Liver (tissue), 9 donors: ENCODE data around the gene LRP11. TPM values are rescaled to one million over a fixed set of nuclear protein-coding genes. Genes with fewer than 3 reads are reported as not detected.
A peak's percentile ranks its signal among the peaks of the same experiment; 100 is the strongest.

ENCODE experiments used
- DNase-seq: peaks from one replicate; pipeline ENCODE4 v3.0.0-alpha.2; 2017; ENCODE audit warnings: low spot score
- H3K27ac ChIP-seq, 2 donors: one replicate each; pipeline ENCODE4 v1.7.0; 2013; ENCODE audit warnings: inconsistent platforms in 2 of 2, low read length in 2 of 2, control low read depth in 1 of 2, low read depth in 1 of 2, mild to moderate bottlenecking in 1 of 2
- H3K27me3 ChIP-seq, 4 donors: one replicate each; pipeline versions ENCODE4 v1.6.1 to v1.7.0; 2013; ENCODE audit warnings: low read length in 3 of 4, inconsistent platforms in 1 of 4, mild to moderate bottlenecking in 1 of 4, moderate library complexity in 1 of 4; ENCODE audit not compliant: control insufficient read depth in 4 of 4, insufficient read depth in 4 of 4
- H3K36me3 ChIP-seq, 4 donors: one replicate each; pipeline versions ENCODE4 v1.6.1 to v1.7.0; 2013; ENCODE audit warnings: low read length in 3 of 4, mild to moderate bottlenecking in 3 of 4, low read depth in 1 of 4, moderate library complexity in 1 of 4; ENCODE audit not compliant: control insufficient read depth in 4 of 4, insufficient read depth in 3 of 4
- H3K4me1 ChIP-seq, 4 donors: one replicate each; pipeline versions ENCODE4 v1.6.1 to v1.7.0; 2013; ENCODE audit warnings: low read length in 3 of 4, mild to moderate bottlenecking in 3 of 4, moderate library complexity in 1 of 4; ENCODE audit not compliant: control insufficient read depth in 4 of 4, insufficient read depth in 4 of 4
- H3K4me3 ChIP-seq, 3 donors: one replicate each; pipeline versions ENCODE4 v1.6.1 to v1.7.0; 2013; ENCODE audit warnings: low read length in 3 of 3, control low read depth in 1 of 3, low read depth in 1 of 3, mild to moderate bottlenecking in 1 of 3
- H3K9ac ChIP-seq, 2 donors: one replicate each; pipeline ENCODE4 v1.7.0; 2013; ENCODE audit warnings: low read length in 2 of 2, mild to moderate bottlenecking in 2 of 2, moderate library complexity in 2 of 2, control low read depth in 1 of 2, low read depth in 1 of 2
- H3K9me3 ChIP-seq, 4 donors: one replicate each; pipeline versions ENCODE4 v1.6.1 to v1.7.0; 2013; ENCODE audit warnings: low read length in 3 of 4; ENCODE audit not compliant: control insufficient read depth in 4 of 4
- ATF3 ChIP-seq: IDR thresholded peaks from 2 replicates; pipeline ENCODE4 v1.6.1; 2016; ENCODE audit warnings: antibody characterized with exemption
- CTCF ChIP-seq: fragments of 150-350 bp; IDR thresholded peaks from 2 replicates; pipeline ENCODE4 v1.5.1; 2017; ENCODE audit warnings: improper control_type of control experiment, low read depth, low read length; ENCODE audit not compliant: missing input control
- EGR1 ChIP-seq, 2 donors: IDR thresholded peaks; 2 replicates each; pipeline ENCODE4 v1.6.1; 2016 to 2018; ENCODE audit warnings: antibody characterized with exemption in 2 of 2, low read depth in 2 of 2
- FOXA2 ChIP-seq: IDR thresholded peaks from 2 replicates; pipeline ENCODE4 v1.6.1; 2016; ENCODE audit warnings: antibody characterized with exemption
- GABPA ChIP-seq, 2 donors: IDR thresholded peaks in 1 of 2; conservative IDR thresholded peaks in 1 of 2; 2 replicates each; pipeline ENCODE4 v1.6.1; 2016; ENCODE audit warnings: antibody characterized with exemption in 2 of 2, mild to moderate bottlenecking in 1 of 2, moderate library complexity in 1 of 2
- HNF4A ChIP-seq, 2 donors: conservative IDR thresholded peaks; 2 replicates each; pipeline ENCODE4 v1.6.1; 2016; ENCODE audit warnings: antibody characterized with exemption in 2 of 2, mild to moderate bottlenecking in 2 of 2
- JUND ChIP-seq, 2 donors: IDR thresholded peaks; 2 replicates each; pipeline ENCODE4 v1.6.1; 2016; ENCODE audit warnings: antibody characterized with exemption in 2 of 2
- MAX ChIP-seq: IDR thresholded peaks from 2 replicates; pipeline ENCODE4 v1.6.1; 2016; ENCODE audit warnings: antibody characterized with exemption
- NR2F2 ChIP-seq: IDR thresholded peaks from 2 replicates; pipeline ENCODE4 v1.6.1; 2016; ENCODE audit warnings: antibody characterized with exemption
- RAD21 ChIP-seq, 2 donors: IDR thresholded peaks; 2 replicates each; pipeline ENCODE4 v1.6.1; 2016; ENCODE audit warnings: antibody characterized with exemption in 2 of 2, mild to moderate bottlenecking in 2 of 2
- REST ChIP-seq: IDR thresholded peaks from 2 replicates; pipeline ENCODE4 v1.6.1; 2016; ENCODE audit warnings: antibody characterized with exemption, mild to moderate bottlenecking
- RXRA ChIP-seq, 2 donors: IDR thresholded peaks; 2 replicates each; pipeline ENCODE4 v1.6.1; 2017 to 2018; ENCODE audit warnings: antibody characterized with exemption in 2 of 2, mild to moderate bottlenecking in 1 of 2
- SP1 ChIP-seq: IDR thresholded peaks from 2 replicates; pipeline ENCODE4 v1.6.1; 2018; ENCODE audit warnings: antibody characterized with exemption, mild to moderate bottlenecking
- ZBTB33 ChIP-seq: IDR thresholded peaks from 2 replicates; pipeline ENCODE4 v1.6.1; 2016; ENCODE audit warnings: antibody characterized with exemption
- WGBS: extraction: QIAGEN DNeasy Blood & Tissue Kit; methylation state at CpG from one replicate; pipeline ENCODE4 v1.1.7; 2013; 5-methylcytosine and 5-hydroxymethylcytosine counted together
- polyA plus RNA-seq, 2 donors: library from polyadenylated mRNA; stranded (reverse) in 1 of 2; unstranded in 1 of 2; fragments of 200-250 nt in 1 of 2; fragments of >200 nt in 1 of 2; fragmentation: Nextera tagmentation in 1 of 2; extraction: Ambion mirVana in 1 of 2; gene quantifications; one replicate each; pipeline versions ENCODE4 v1.2.1 to v1.2.3, GENCODE V29; 2013 to 2015
- total RNA-seq, 2 donors: library from RNA; depleted of rRNA; stranded (reverse); fragments of >200 nt; gene quantifications; one replicate each; pipeline ENCODE4 v1.2.3, GENCODE V29; 2014
- donor health status: healthy.
- donor health status: healthy.
- donor health status: healthy.
- donor health status: healthy.
- donor health status: healthy.

LRP11 gene
- total and polyA plus RNA-seq, 4 donors, result 3.4 to 13.3 (median 6.0) TPM

- TF ChIP-seq REST, result no peak
- no peak for TF ChIP-seq RXRA (IDR thresholded peaks at IDR 0.05)
- TF ChIP-seq ATF3, result no peak
- no peak for TF ChIP-seq SP1
- TF ChIP-seq ZBTB33, result no peak
- no peak for TF ChIP-seq EGR1 (IDR thresholded peaks at IDR 0.05; ENCODE audit: low read depth in 2 of 2)
- no peak for TF ChIP-seq HNF4A (conservative IDR thresholded peaks at IDR 0.05)
- no peak for TF ChIP-seq RAD21 (IDR thresholded peaks at IDR 0.05)
- Histone ChIP-seq H3K36me3 (no peaks in the 10 kb centered on the region), H3K27me3 (no peaks in the 10 kb centered on the region), H3K9ac (no peak overlapping the region), H3K4me1 (peaks cover 3 to 11% (median 7%) of the 10 kb centered on the region in 4 donors), H3K9me3 (no peaks in the 10 kb centered on the region), H3K27ac (peak overlapping the region in 1 of 2 donors; percentile 46), H3K4me3 (peak overlapping the region in 1 of 3 donors; percentile 32)
- DNase-seq, result no peak
- WGBS, result 82% methylated on average over 3 of the region's 3 CpGs
Observed at GRCh38 chr6:149896491-149896890, 32.3 kb upstream of the LRP11 start.

GRCh38 chr6:149895833-149896271 lies 31.7 kb upstream of the LRP11 start:
- Histone ChIP-seq H3K27ac (no peak overlapping the region), H3K4me3 (no peak overlapping the region), H3K36me3 (no peaks in the 10 kb centered on the region), H3K4me1 (peaks cover 3 to 11% (median 7%) of the 10 kb centered on the region in 4 donors), H3K9ac (no peak overlapping the region), H3K9me3 (no peaks in the 10 kb centered on the region), H3K27me3 (no peaks in the 10 kb centered on the region)
- no peak for TF ChIP-seq GABPA (IDR thresholded peaks at IDR 0.05 in 1 of 2, conservative IDR thresholded peaks at IDR 0.05 in 1 of 2)
- TF ChIP-seq CTCF, result no peak
- TF ChIP-seq JUND (IDR thresholded peaks at IDR 0.05), result no peak
- TF ChIP-seq NR2F2, result no peak
- TF ChIP-seq ZBTB33, result no peak
- TF ChIP-seq FOXA2, result no peak
- TF ChIP-seq MAX, result no peak
- 71% methylated on average over 5 of the region's 5 CpGs for WGBS
- no peak for DNase-seq
